Measurements from ENCODE around the gene GLIS2.

DNA sequence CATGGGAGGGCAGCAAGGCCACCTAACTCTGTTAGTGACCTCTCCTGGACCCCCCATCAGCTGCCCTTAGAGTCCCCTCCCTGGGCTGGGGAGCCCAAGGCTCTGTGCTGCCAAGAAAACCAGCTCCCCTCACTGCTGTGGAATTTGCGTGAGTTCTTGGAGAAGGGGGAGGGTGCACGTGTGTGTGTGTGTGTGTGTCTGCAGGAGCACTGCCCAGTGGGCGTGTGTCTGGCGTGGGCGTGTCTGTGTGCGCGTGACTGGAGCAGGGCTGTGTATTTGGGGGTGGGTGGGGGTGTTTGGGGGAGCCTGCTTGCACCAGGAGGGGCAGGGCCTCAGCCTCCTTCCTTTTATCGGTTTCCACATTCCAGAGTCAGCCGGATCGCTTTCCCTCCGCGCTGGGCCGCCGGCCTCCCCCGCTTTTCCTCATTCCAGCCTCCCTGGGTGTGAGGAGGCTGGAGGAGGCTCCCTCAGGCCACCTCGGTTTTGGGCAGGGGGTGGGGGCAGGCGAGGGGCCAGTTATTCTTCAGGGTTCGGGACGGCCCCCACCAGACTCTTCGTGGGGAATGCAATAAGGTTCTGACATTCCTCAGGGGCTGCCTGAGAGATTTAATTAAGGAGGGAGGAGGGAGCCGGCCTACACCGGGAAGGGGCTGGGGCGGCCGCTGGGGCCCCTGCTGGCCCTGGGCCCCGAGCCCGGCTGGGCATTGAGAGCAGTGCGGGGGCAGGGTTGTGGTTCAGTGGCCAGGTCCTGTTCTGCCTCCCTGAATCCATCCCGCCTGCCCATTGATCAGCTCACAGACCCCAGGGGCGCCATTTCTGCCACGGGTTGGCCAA is 58.3 kb downstream of the GLIS2 start:
- TF ChIP-seq, protein P1, sequence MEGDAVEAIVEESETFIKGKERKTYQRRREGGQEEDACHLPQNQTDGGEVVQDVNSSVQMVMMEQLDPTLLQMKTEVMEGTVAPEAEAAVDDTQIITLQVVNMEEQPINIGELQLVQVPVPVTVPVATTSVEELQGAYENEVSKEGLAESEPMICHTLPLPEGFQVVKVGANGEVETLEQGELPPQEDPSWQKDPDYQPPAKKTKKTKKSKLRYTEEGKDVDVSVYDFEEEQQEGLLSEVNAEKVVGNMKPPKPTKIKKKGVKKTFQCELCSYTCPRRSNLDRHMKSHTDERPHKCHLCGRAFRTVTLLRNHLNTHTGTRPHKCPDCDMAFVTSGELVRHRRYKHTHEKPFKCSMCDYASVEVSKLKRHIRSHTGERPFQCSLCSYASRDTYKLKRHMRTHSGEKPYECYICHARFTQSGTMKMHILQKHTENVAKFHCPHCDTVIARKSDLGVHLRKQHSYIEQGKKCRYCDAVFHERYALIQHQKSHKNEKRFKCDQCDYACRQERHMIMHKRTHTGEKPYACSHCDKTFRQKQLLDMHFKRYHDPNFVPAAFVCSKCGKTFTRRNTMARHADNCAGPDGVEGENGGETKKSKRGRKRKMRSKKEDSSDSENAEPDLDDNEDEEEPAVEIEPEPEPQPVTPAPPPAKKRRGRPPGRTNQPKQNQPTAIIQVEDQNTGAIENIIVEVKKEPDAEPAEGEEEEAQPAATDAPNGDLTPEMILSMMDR (IDR thresholded peaks at IDR 0.05; ENCODE audit: low read depth, low read length) = no peak
- TF ChIP-seq, protein P2, sequence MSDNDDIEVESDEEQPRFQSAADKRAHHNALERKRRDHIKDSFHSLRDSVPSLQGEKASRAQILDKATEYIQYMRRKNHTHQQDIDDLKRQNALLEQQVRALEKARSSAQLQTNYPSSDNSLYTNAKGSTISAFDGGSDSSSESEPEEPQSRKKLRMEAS (IDR thresholded peaks at IDR 0.05; ENCODE audit: low read depth, low read length) = no peak
